ENCODE data around the gene FKBP6. TPM values are rescaled to one million over a fixed set of nuclear protein-coding genes. Genes with fewer than 3 reads are reported as not detected.
A peak's percentile ranks its signal among the peaks of the same experiment; 100 is the strongest.
"Not testable (repeated sequence)": the region's sequence is repeated elsewhere in the genome, so short reads cannot be mapped to it uniquely, and the experiment has no call there.

Gene FKBP6
- total and polyA plus RNA-seq, 3 donors from 2014 or later = 45.4 to 148 (median 60.9) TPM

GRCh38 chr7:73366990-73367389 is 39.0 kb downstream of the FKBP6 start:
- no peak for DNase-seq
- 74 to 75% methylated on average over 12 of the region's 12 CpGs for WGBS, 2 donors
- no peak overlapping the region for H3K27ac ChIP-seq
- intact Hi-C loops (cut with DNase I; ENCODE audit: low total_unique reads) = no loop called here
- H3K36me3 ChIP-seq (ENCODE audit: low read depth, missing control alignments) = no peaks in the 10 kb centered on the region
- no peak overlapping the region for H3K4me3 ChIP-seq
- no peaks in the 10 kb centered on the region for H3K27me3 ChIP-seq
- no peaks in the 10 kb centered on the region for H3K4me1 ChIP-seq
- no peaks in the 10 kb centered on the region for H3K9me3 ChIP-seq
- no peak for TF ChIP-seq POLR2A (IDR thresholded peaks at IDR 0.05)
- no peak for TF ChIP-seq CTCF (IDR thresholded peaks at IDR 0.05)

GRCh38 chr7:73369009-73369408 is 41.0 kb downstream of the FKBP6 start:
- Histone ChIP-seq H3K27ac (no peak overlapping the region), H3K36me3 (ENCODE audit: low read depth, missing control alignments) (no peaks in the 10 kb centered on the region), H3K27me3 (no peaks in the 10 kb centered on the region), H3K4me1 (no peaks in the 10 kb centered on the region), H3K9me3 (no peaks in the 10 kb centered on the region), H3K4me3 (no peak overlapping the region)
- TF ChIP-seq CTCF (IDR thresholded peaks at IDR 0.05) (no peak), POLR2A (IDR thresholded peaks at IDR 0.05) (no peak)
- 92 to 93% methylated on average over 8 to 11 of the region's 11 CpGs for WGBS, 2 donors
- intact Hi-C loops (cut with DNase I; ENCODE audit: low total_unique reads) = no loop called here
- DNase-seq = no peak

GRCh38 chr7:73369622-73370021 is 41.7 kb downstream of the FKBP6 start:
- no peak for DNase-seq
- Histone ChIP-seq H3K27me3 (no peaks in the 10 kb centered on the region), H3K36me3 (ENCODE audit: low read depth, missing control alignments) (no peaks in the 10 kb centered on the region), H3K4me1 (no peaks in the 10 kb centered on the region), H3K27ac (no peak overlapping the region), H3K9me3 (no peaks in the 10 kb centered on the region), H3K4me3 (no peak overlapping the region)
- intact Hi-C loops (cut with DNase I; ENCODE audit: low total_unique reads) = no loop called here
- 92 to 95% methylated on average over 9 of the region's 9 CpGs for WGBS, 2 donors
- TF ChIP-seq POLR2A (IDR thresholded peaks at IDR 0.05) (no peak), CTCF (IDR thresholded peaks at IDR 0.05) (no peak)

- intact Hi-C loops (cut with DNase I; ENCODE audit: low total_unique reads) = no loop called here
- WGBS, 2 donors = 54 to 83% methylated on average over 13 of the region's 13 CpGs
- Histone ChIP-seq H3K4me3 (no peak overlapping the region), H3K36me3 (ENCODE audit: low read depth, missing control alignments) (no peaks in the 10 kb centered on the region), H3K27ac (no peak overlapping the region), H3K4me1 (no peaks in the 10 kb centered on the region), H3K9me3 (no peaks in the 10 kb centered on the region), H3K27me3 (no peaks in the 10 kb centered on the region)
- peak; percentile 45 for DNase-seq
- TF ChIP-seq POLR2A (IDR thresholded peaks at IDR 0.05) (no peak), CTCF (IDR thresholded peaks at IDR 0.05) (no peak)
These were observed 45.8 kb downstream of the FKBP6 start for GRCh38 chr7:73373741-73374140.

- H3K4me3 ChIP-seq; H3K27ac ChIP-seq; H3K36me3 ChIP-seq (ENCODE audit: low read depth, missing control alignments); DNase-seq; H3K9me3 ChIP-seq; H3K4me1 ChIP-seq; intact Hi-C loops (cut with DNase I; ENCODE audit: low total_unique reads); H3K27me3 ChIP-seq: not testable (repeated sequence)
- WGBS, 2 donors = 66 to 72% methylated on average over 4 of the region's 4 CpGs
These were observed 48.3 kb downstream of the FKBP6 start for GRCh38 chr7:73376262-73376661.
